Hepatocyte (in vitro differentiated cells): ENCODE measurements around the gene CLIP1. TPM values are rescaled to one million over a fixed set of nuclear protein-coding genes. Genes with fewer than 3 reads are reported as not detected.

Experiments used
- DNase-seq: peaks from one replicate; pipeline ENCODE4 v3.0.0-alpha.2; 2016; ENCODE audit warnings: low spot score
- H2AFZ ChIP-seq: fragments of 200-600 bp; sonication (generic); 2 replicates; pipeline ENCODE4 v1.6.0; 2016; ENCODE audit warnings: antibody characterized with exemption, mild to moderate bottlenecking
- H3K27ac ChIP-seq: fragments of 200-600 bp; sonication (generic); 2 replicates; pipeline ENCODE4 v1.5.1; 2016; ENCODE audit warnings: mild to moderate bottlenecking
- H3K27me3 ChIP-seq: fragments of 200-600 bp; sonication (generic); 2 replicates; pipeline ENCODE4 v1.6.1; 2016
- H3K36me3 ChIP-seq: fragments of 200-600 bp; sonication (generic); replicated peaks from 2 replicates; pipeline ENCODE4 v1.5.1; 2016; ENCODE audit warnings: low read depth; ENCODE audit not compliant: insufficient read depth
- H3K4me1 ChIP-seq: fragments of 200-600 bp; sonication (generic); 2 replicates; pipeline ENCODE4 v1.5.1; 2016; ENCODE audit warnings: mild to moderate bottlenecking, moderate library complexity; ENCODE audit not compliant: insufficient read depth
- H3K4me2 ChIP-seq: fragments of 200-600 bp; sonication (generic); 2 replicates; pipeline ENCODE4 v1.6.0; 2016
- H3K4me3 ChIP-seq: fragments of 200-600 bp; sonication (generic); 2 replicates; pipeline ENCODE4 v1.5.1; 2016; ENCODE audit warnings: mild to moderate bottlenecking
- H3K79me2 ChIP-seq: fragments of 200-600 bp; sonication (generic); 2 replicates; pipeline ENCODE4 v1.6.0; 2017; ENCODE audit warnings: mild to moderate bottlenecking
- H3K9me2 ChIP-seq: fragments of 200-600 bp; sonication (generic); replicated peaks from 2 replicates; pipeline ENCODE4 v1.6.0; 2017; ENCODE audit warnings: mild to moderate bottlenecking; ENCODE audit not compliant: insufficient read depth
- H3K9me3 ChIP-seq: fragments of 200-600 bp; sonication (generic); 2 replicates; pipeline ENCODE4 v1.5.1; 2016; ENCODE audit warnings: low read depth, mild to moderate bottlenecking
- H4K20me1 ChIP-seq: fragments of 200-600 bp; sonication (generic); 2 replicates; pipeline ENCODE4 v1.6.0; 2016; ENCODE audit warnings: mild to moderate bottlenecking; ENCODE audit not compliant: insufficient read depth, poor library complexity, severe bottlenecking
- CTCF ChIP-seq: fragments of 200-600 bp; sonication (generic); IDR thresholded peaks from 2 replicates; pipeline ENCODE4 v1.5.1; 2016; ENCODE audit warnings: antibody characterized with exemption, mild to moderate bottlenecking; ENCODE audit not compliant: poor library complexity
- EZH2 ChIP-seq: fragments of 200-600 bp; sonication (generic); IDR thresholded peaks from 2 replicates; pipeline ENCODE4 v1.6.1; 2016; ENCODE audit warnings: antibody characterized with exemption, mild to moderate bottlenecking, borderline replicate concordance
- EZH2phosphoT487 ChIP-seq: fragments of 200-600 bp; sonication (generic); IDR thresholded peaks from one replicate; pipeline ENCODE4 v1.6.1; 2018; ENCODE audit warnings: antibody characterized with exemption, mild to moderate bottlenecking, low read depth, moderate library complexity; ENCODE audit not compliant: unreplicated experiment, severe bottlenecking
- WGBS: methylation state at CpG from one replicate; pipeline ENCODE4 v1.1.6; 2016; ENCODE audit warnings: low lambda C conversion rate; ENCODE audit errors: missing lambda C conversion rate; 5-methylcytosine and 5-hydroxymethylcytosine counted together
- polyA plus RNA-seq: library from polyadenylated mRNA; unstranded; fragments of >200 nt; fragmentation: Nextera tagmentation; extraction: Ambion mirVana; gene quantifications from 2 replicates; pipeline ENCODE4 v1.2.1, GENCODE V29; 2016
- total RNA-seq: library from RNA; depleted of rRNA; stranded (reverse); fragments of >200 nt; gene quantifications from 2 replicates; pipeline ENCODE4 v1.2.3, GENCODE V29; 2014

The CLIP1 gene
- total and polyA plus RNA-seq, 2 experiments from 2014 or later = 38.0 to 45.2 TPM

GRCh38 chr12:122352394-122352793 is 70.1 kb downstream of the CLIP1 start:
- no peak for DNase-seq
- Histone ChIP-seq H2AFZ (no peak overlapping the region), H3K4me3 (no peak overlapping the region), H3K4me1 (no peaks in the 10 kb centered on the region), H3K36me3 (no peaks in the 10 kb centered on the region), H3K9me2 (no peaks in the 10 kb centered on the region), H4K20me1 (no peaks in the 10 kb centered on the region), H3K79me2 (no peaks in the 10 kb centered on the region), H3K9me3 (no peaks in the 10 kb centered on the region), H3K27me3 (no peaks in the 10 kb centered on the region), H3K27ac (no peak overlapping the region), H3K4me2 (no peak overlapping the region)
- WGBS = 95% methylated on average over 8 of the region's 8 CpGs
- TF ChIP-seq EZH2phosphoT487 = no peak
- no peak for TF ChIP-seq EZH2
- no peak for TF ChIP-seq CTCF

- H3K27ac ChIP-seq = no peak overlapping the region
- H2AFZ ChIP-seq = no peak overlapping the region
- H3K36me3 ChIP-seq = no peaks in the 10 kb centered on the region
- no peaks in the 10 kb centered on the region for H4K20me1 ChIP-seq
- no peak overlapping the region for H3K4me3 ChIP-seq
- no peaks in the 10 kb centered on the region for H3K27me3 ChIP-seq
- DNase-seq = no peak
- no peaks in the 10 kb centered on the region for H3K79me2 ChIP-seq
- no peaks in the 10 kb centered on the region for H3K9me2 ChIP-seq
- no peak overlapping the region for H3K4me2 ChIP-seq
- H3K9me3 ChIP-seq = no peaks in the 10 kb centered on the region
- TF ChIP-seq CTCF = no peak
- H3K4me1 ChIP-seq = no peaks in the 10 kb centered on the region
- 77% methylated on average over 7 of the region's 7 CpGs for WGBS
Measured at GRCh38 chr12:122350141-122350848, 72.2 kb downstream of the CLIP1 start.

GRCh38 chr12:122349078-122349477 is 73.4 kb downstream of the CLIP1 start:
- 54% methylated on average over 4 of the region's 4 CpGs for WGBS
- Histone ChIP-seq H3K79me2 (no peaks in the 10 kb centered on the region), H3K4me2 (no peak overlapping the region), H3K9me3 (no peaks in the 10 kb centered on the region), H3K27me3 (no peaks in the 10 kb centered on the region), H3K4me1 (no peaks in the 10 kb centered on the region), H3K9me2 (no peaks in the 10 kb centered on the region), H3K4me3 (no peak overlapping the region), H4K20me1 (no peaks in the 10 kb centered on the region), H3K36me3 (no peaks in the 10 kb centered on the region), H3K27ac (no peak overlapping the region), H2AFZ (no peak overlapping the region)
- DNase-seq = no peak
- TF ChIP-seq EZH2 = no peak
- TF ChIP-seq CTCF = no peak
- TF ChIP-seq EZH2phosphoT487 = no peak

- no peak overlapping the region for H3K4me2 ChIP-seq
- no peak for TF ChIP-seq EZH2phosphoT487
- TF ChIP-seq EZH2 = no peak
- TF ChIP-seq CTCF = no peak
- no peaks in the 10 kb centered on the region for H3K9me3 ChIP-seq
- no peaks in the 10 kb centered on the region for H3K4me1 ChIP-seq
- no peaks in the 10 kb centered on the region for H4K20me1 ChIP-seq
- DNase-seq = no peak
- H3K27ac ChIP-seq = no peak overlapping the region
- no peaks in the 10 kb centered on the region for H3K27me3 ChIP-seq
- no peak overlapping the region for H3K4me3 ChIP-seq
- no peaks in the 10 kb centered on the region for H3K79me2 ChIP-seq
- H3K36me3 ChIP-seq = no peaks in the 10 kb centered on the region
- WGBS = 66% methylated on average over 4 of the region's 4 CpGs
- no peaks in the 10 kb centered on the region for H3K9me2 ChIP-seq
- no peak overlapping the region for H2AFZ ChIP-seq
Measured at GRCh38 chr12:122348505-122348904, 74.0 kb downstream of the CLIP1 start.
